IPS-11a (cell line): ENCODE results near the gene PLD1.
"Not testable (repeated sequence)": the region's sequence is repeated elsewhere in the genome, so short reads cannot be mapped to it uniquely, and the experiment has no call there.

Source experiments
- H3K4me3 ChIP-seq: one replicate; pipeline ENCODE4 v1.5.1; 2013; ENCODE audit warnings: low read depth, low read length, control low read depth

Gene PLD1

DNA sequence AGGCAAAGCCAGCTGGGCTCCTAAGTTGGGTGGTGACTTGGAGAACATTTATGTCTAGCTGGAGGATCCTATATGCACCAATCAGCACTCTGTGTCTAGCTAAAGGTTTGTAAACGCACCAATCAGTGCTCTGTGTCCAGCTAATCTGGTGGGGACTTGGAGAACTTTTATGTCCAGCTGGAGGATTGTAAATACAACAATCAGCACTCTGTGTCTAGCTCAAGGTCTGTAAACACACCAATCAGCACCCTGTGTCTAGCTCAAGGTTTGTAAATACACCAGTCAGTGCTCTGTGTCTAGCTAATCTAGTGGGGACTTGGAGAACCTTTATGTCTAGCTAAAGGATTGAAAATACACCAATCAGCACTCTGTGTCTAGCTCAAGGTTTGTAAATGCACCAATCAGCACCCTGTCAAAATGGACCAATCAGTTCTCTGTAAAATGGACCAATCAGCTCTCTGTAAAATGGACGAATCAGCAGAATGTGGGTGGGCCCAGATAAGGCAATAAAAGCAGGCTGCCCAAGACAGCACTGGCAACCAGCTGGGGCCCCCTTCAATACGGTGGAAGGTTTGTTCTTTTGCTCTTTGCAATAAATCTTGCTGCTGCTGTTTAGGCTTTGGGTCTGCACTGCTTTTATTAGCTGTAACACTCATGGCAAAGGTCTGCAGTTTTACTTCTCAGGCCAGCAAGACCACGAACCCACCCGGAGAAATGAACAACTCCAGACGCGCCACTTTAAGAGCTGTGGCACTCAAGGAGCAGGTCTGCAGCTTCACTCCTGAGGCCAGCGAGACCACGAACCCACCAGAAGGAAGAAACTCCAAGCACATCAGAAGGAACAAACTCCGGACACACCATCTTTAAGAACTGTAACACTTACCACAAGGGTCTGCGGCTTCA, 63.7 kb downstream of the PLD1 start:
- H3K4me3 ChIP-seq: not testable (repeated sequence)

DNA sequence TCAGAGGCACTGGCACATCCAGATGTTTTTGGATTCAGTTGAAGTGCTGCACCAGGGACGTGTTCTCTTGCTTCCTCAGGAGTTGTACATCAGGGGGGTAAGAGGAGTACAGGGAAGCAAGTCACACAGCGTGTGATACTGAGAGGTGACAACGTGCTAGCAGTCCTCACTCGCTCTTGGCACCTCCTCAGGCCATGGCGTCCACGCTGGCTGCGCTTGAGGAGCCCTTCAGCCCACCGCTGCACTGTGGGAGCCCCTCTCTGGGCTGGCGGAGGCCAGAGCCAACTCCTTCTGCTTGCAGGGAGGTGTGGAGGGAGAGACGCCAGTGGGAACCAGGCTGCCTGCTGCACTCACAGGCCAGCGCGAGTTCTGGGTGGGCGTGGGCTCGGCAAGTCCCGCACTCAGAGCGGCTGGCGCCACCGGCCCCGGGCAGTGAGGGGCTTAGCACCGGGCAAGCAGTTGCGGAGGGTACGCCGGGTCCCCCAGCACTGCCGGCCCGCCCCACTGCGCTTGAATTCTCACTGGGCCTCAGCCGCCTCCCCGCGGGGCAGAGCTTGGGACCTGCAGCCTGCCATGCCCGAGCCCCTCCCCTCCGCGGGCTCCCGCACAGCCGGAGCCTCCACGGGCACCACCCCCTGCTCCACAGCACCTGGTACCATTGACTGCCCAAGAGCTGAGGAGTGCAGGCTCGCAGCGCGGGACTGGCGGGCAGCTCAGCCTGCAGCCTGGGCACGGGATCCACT, 64.5 kb downstream of the PLD1 start:
- no peak overlapping the region for H3K4me3 ChIP-seq

DNA sequence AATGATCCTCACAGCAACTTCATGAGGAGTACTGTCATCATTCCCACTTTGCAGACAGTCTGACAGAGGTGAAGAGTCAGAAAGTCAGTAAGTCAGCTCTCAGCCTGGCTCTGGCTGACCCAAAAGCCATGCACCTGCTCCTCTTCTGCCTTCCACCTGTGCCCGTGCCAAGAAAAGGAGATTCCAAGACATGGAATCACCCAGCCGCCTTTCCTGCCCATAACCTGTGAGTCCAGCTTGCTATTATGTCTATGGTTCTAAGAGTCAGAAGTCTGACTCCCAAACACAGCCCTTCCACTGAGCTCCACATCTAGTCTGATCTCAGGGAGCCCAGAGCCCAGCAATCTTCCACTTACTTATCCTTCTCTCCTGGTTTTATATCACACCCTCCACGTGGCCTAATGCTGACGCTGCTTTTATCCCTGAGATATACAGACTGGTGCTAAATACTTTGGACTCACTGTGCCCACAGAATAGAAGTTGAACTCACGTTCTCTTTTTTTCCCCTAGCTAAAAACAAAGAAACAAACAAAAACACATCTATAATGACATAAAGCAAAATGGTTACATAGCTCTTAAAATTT, 66.0 kb downstream of the PLD1 start:
- H3K4me3 ChIP-seq: no peak overlapping the region

DNA sequence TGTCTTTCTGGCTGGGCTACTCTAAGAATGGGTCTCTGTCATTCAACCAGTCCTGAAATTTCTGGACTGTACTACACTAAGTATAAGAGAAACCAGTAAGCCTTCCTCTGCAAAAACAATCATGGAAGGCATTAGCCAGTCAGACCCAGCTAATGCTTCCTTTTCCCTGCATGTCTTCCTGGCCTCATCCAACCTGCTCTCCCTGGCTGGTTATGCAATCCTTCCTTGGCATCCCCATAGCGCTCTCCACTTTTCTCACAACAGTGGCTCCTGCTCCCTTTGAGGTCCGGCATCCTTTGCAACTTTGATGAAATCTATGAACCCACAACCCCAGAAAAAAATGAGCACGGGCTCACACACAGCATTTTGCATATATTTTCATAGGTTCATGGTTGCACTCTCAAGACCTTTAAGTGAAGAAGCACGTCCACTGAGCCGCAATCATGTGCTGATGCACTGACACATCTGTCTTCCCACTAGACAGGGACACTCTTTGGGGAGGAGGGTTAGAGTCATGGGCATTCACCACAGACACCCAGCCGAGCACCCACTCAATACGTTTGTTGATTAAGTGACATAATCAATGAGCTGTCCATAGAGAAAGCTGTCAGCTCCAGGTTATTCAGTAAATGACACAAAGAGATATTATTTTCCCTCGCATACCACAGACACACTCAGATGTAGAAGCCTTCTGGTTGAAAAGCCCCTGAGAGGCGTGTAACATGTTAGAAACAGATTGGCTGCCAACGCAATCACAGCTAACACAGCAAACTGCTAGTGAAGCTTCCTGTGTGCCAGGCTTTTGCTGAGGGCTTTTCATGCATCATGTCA, 66.7 kb downstream of the PLD1 start:
- no peak overlapping the region for H3K4me3 ChIP-seq

DNA sequence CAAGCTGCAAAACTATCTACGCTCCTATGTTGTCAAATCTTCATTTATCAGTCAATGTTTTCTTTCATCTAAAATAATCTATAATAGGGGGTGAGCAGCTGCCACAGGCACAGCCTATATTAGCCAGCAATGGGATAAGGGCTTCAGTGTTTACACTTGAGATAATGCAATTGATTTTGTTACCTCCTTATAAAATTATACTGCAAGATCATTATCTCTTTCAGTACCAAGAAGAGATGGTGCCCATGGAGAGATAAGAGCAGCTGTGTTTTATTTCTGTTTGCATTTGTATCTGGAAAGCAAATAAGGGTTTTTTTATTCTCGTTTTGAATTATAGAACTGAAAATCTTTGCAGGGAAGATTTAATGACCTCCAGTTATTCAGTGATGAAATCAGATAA, 68.9 kb downstream of the PLD1 start:
- H3K4me3 ChIP-seq: no peak overlapping the region

DNA sequence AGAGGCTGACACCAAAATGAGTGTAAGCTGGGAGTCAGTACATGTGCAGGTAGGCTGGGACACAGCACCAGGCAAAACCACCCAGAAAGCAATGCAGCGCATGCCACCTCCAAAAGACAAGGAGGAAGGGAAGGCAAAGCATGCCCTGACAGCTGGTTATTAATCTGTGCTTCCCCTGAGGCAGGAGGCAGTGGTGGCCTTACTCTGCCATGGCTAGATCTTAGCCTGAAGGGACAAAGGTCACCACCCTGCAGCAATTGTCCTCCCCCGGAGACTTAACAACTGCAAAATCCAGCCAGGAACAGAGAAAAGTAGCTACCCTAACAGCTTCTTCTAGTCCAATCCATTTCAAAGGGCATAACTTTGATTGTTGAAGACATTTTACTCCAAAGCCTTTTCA, 73.7 kb downstream of the PLD1 start:
- no peak overlapping the region for H3K4me3 ChIP-seq

DNA sequence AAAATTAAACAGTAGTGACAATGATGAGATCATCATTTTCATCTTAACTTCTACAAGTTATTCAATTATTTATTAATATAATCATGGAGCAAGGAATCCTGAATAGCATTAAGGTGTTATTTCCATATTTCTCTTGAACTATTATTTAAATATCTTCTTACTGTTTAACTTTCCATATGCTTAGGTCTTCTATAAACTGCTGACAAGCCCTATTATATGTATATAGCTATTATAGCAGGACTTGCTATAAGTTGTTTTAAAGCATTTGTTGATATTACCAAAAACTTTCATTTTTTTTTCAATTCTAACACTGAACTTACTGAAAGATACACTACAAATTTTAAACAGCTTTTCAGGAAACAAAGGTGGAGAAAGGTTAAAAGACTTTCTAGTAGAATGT, 76.7 kb downstream of the PLD1 start:
- H3K4me3 ChIP-seq: no peak overlapping the region

DNA sequence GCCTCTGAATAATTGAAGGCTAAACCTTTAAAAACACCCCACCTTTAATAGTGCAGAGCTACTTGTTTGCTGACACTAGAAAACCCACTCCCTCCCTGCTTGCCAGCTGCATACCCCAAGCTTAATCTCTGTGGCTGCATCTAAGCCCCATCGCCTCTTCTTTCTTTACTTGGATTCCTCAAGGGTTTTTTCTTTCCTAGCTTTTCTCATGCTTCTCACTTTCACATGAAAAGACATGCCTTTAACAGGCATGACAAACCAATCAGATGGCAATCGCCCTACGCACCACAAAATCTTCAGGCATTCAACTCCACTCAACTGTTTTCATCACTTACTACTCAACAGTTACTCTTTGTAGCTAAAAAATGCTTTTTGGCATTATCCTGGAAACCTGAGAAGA, 77.5 kb downstream of the PLD1 start:
- H3K4me3 ChIP-seq: no peak overlapping the region

DNA sequence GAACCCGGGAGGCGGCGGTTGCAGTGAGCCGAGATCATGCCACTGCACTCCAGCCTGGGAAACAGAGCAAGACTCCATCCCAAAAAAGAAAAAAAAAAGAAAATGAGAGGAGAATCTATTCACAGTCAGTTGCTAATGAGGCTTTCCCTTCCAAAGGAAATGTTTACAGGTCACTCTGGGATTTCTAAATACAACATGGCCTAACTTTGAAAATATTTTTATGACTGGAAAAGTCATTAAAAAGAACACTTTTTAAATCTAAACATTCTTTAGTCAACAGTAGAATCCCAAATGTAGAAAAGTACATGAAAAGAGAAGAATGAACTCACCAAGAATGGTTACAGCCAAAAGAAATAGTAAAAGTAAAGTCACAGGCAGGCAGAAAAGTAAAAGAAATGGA, 78.6 kb downstream of the PLD1 start:
- no peak overlapping the region for H3K4me3 ChIP-seq

DNA sequence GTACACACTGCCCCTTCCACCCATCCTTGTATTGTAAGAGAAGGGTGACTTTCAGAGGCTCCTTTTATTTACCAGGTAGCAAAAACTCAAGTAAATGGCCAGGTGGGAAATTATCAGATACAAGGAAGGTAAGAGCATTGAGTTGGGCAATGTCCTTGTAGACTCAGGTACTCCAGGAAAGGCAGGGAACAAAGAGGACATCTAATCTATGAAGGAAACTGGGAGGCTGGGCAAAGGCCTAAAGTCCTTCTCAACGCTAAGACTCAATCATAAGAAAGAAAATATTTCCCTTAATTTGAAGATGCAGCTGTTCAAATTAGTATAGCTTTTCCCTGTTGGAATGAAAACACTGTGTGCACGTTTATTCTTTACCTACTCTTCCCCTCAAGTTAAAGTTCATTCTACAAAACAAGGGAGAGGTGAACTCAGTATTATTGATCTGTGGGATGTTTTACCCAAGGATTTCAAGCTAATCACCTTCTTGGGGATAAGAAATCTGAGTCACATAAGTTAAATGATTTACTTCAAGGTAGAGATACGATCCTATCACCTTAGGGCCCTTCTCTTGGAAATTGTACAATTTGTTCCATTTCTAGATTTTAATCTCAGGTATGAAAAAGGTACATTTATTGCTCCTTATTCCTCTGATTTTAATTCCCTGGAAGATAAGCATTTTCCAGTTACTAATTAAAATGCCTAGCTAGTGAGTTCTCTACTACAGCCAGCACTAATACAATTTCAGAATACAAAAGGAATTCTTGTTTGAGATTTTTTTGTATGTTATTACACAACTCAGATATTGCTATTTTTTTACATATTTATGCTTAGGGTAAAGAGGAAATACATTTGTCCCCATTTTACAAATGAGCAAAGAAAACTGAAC, 80.6 kb downstream of the PLD1 start:
- no peak overlapping the region for H3K4me3 ChIP-seq

DNA sequence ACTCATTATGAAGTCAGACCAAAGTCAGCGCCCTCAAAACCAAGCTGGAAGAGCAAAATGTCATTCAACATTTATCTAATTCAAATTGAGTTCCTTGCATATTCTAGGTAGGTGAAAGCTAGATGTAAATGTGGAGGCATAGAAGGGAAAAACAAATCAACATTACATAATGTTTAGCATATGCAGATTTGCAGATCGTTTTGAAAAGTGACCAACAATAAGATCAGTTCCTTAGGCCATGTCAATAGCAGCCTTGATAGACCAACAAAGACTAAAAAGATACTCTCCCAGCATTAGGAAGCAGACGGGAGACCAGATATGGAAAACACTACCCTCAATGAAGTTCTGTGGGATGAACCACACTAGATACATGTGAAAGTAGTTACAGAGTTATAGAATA, 83.0 kb downstream of the PLD1 start:
- H3K4me3 ChIP-seq: no peak overlapping the region

DNA sequence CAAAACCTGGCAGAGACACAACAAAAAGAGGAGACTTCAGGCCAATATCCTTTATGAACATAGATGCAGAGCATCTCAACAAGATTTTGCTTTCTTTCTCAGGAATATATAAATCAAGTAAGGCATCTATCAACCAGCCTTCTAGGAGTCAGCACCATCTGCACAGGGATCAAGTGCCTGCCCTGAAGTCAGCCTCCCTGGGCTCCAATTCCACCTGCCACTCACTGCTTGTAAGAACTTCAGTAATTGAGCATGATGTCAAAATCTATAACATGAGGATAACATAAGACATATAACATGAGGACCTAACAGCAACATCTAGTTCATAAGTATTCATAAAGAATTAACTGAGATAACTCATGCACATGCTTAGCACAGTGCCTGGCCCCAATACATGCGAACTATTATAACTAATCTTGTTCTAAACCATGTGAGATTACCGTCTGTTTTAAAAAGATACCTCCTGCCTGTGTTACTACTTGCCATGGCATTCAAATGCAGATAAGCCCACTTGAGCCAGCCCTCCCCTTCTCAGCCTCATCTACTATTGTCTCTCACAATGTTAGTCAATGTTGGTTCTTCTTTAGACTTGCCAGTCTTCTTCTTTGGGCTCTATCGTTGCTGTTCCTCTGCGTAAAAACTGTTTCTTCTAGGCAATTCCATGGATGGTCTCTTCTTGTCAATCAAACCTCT, 91.6 kb downstream of the PLD1 start:
- no peak overlapping the region for H3K4me3 ChIP-seq

DNA sequence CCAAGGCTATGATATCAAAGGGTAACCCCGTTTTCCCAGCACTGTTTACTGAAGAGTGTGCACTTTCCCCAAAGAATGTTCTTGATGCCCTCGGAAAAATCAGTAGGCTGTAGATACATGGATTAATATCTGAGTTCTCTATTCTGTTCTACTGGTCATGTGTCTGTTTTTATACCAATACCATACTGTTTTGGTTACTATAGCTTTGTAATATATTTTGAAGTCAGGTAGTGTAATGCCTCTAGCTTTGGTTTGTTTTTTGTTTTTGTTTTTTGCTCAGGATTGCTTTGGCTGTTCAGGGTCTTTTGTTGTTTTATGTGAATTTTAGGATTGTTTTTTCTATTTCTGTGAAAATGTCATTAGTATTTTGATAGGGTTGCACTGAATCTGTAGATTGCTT, 95.1 kb downstream of the PLD1 start:
- no peak overlapping the region for H3K4me3 ChIP-seq

DNA sequence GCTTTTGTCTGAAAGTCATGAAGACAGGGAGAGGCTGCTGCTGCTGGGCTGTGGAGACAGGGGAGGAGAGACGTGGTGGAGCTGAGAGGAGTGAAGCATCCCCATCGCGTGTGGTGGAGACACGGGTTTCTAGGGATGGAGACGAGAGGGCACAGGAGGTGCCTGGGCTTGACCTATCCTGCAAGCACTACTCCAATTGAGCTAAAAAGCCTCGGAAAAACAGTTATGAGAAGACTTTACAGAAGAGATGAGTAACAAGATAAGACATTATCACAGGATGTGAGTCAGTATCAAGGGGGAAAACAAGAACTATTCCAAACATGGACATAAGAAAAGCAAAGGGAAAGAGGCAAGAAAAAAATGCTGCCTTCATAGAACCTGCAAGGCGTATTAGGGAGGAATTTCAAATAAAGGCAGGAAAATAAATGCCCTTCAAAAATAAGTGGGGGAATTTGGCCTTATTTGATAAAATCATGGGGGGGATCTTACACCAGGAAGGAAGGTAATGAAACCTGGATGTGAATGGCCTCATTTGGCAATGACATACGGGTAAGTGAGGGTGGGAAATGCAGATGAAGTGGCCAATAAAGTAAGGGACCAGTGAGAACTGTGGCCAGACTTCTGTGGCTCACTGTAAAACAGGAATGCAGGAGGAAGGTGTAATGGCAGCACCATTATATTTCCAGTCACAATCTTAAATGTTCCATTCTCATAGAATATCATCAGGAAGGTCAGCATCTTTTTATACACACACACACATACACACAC, 97.9 kb downstream of the PLD1 start:
- no peak overlapping the region for H3K4me3 ChIP-seq

DNA sequence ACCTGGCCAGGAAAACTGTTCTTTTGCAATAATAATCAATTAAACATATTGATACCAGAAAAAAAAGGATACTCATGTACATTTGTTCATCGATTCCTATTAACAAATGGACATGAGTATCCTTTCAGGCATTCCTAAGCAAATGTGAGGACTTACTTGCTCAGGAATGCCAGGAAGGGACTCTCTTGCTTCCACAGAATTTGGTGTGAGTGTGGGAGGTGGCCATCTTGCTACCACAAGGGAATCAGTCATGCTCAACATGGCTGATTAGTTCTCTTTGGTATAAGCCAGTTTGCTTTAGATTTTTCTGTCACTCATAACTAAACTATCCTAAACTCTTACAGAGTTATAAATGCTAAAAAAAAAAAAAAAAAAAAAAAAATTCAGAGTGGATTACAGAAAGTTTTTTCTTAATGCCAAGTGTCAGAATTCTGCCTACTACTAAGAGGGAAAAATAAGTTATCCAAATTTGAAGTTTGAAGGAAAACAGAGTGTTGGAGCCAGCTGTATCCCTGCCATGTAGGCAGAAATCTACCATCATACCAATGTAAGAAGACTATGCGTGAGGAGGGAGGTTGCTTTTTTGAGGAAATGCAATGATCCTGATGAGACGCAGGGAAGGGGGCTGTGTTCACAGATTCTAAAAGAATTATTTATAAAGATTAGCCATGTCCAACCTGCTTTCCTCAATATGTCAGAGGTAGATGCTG, 98.7 kb downstream of the PLD1 start:
- no peak overlapping the region for H3K4me3 ChIP-seq

DNA sequence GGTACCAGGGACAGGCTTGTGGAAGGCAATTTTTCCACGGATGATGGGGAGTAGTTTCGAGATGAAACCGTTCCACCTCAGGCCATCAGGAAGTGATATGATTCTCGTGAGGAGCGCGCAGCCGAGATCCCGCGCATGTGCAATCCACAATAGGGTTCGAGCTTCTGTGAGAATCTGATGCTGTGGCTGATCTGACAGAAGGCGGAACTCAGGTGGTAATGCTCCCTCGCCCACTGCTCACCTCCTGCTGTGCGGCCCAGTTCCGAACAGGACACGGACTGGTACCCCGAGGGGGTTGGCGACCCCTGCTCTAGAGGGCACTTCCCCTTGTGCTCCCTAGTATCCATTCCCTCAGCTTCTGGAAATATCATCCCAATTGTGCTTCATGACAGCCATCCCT, 99.9 kb downstream of the PLD1 start:
- H3K4me3 ChIP-seq: no peak overlapping the region

DNA sequence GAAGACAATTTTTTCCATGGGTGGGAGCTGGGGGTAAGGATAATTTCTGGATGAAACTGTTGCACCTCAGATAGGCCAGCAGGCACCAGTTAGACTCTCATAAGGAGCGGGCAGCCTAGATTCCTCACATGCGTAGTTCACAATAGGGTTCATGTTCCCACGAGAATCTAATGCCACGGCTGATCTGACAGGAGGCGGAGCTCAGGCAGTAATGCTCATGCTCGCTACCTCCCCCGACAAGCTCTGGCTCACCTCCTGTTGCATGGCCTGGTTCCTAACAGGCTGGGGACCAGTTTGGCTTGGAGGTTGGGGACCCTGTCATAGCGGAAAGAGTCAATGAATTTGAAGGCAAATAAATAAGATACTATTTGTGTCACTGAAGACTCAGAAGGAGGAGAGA, 105.5 kb downstream of the PLD1 start:
- no peak overlapping the region for H3K4me3 ChIP-seq

DNA sequence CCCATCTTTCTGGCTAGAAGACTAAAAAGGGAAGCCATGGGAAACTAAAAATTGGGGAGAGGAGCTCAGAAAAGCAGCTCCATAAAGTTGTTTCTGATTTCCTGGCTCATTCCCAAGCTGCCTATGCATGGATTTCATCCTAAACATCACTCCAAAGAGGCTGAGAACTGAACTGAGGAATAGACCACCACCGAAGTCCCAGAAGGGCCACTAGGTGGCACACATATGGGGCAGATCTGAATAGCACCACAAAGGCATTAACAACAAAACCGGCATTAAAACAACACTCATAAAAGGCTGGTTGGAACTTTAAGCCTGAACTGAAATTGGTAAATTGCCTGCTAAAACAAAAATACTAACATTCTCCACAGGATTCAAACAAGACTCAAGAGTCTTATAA, 106.3 kb downstream of the PLD1 start:
- H3K4me3 ChIP-seq: no peak overlapping the region
